HepG2 (cell line): ENCODE results near the gene SPATA31E1. TPM values are rescaled to one million over a fixed set of nuclear protein-coding genes. Genes with fewer than 3 reads are reported as not detected.

Experiments
- ATAC-seq: fragments of 200-7000 bp; cut with Tn5 transposase; 3 replicates; pipeline ENCODE4 v1.9.1; 2020; ENCODE audit warnings: mild to moderate bottlenecking, moderate library complexity
- BruUV-seq: library from RNA; stranded (reverse); fragments of 400-500 nt; replicated peaks from 2 replicates; lab custom pipeline; 2021; lab: Mats Ljungman, UMichigan
- CTCF ChIA-PET: fragments of 300-600 bp; formaldehyde crosslinking; extraction: SDS; loops from one replicate; lab custom pipeline; 2021; ENCODE audit warnings: low total read pairs, inconsistent platforms, low intra/inter-chr PET ratio; lab: Yijun Ruan, JAX
- POLR2A ChIA-PET: fragments of 350-600 bp; sonication (Branson Sonifier 250); formaldehyde crosslinking; loops from one replicate; lab custom pipeline; 2020; ENCODE audit warnings: antibody characterized with exemption, inconsistent platforms; lab: Yijun Ruan, JAX
- DNase-seq: peaks from one replicate; pipeline ENCODE4 v3.0.0-alpha.2; 2015; ENCODE audit warnings: low spot score
- FAIRE-seq: peaks from 3 replicates; lab custom pipeline; 2011; peaks lifted over from hg19 to GRCh38; lab: Jason Lieb, UNC
- H2AFZ ChIP-seq: one replicate; pipeline ENCODE4 v1.6.1; 2011; ENCODE audit warnings: low read length, inconsistent platforms
- H3K27ac ChIP-seq: fragments of 300-600 bp; 3 replicates; pipeline ENCODE4 v1.8.0; 2011; ENCODE audit warnings: mixed run types, mild to moderate bottlenecking, mixed read lengths, low read length, inconsistent platforms; ENCODE audit not compliant: insufficient read depth; ENCODE audit errors: extremely low read length
- H3K27me3 ChIP-seq, 2 experiments: fragments of 200-600 bp in 1 of 2; 2 replicates in 1 of 2; 3 replicates in 1 of 2; pipeline versions ENCODE4 v1.6.0 to v1.8.0; 2011; ENCODE audit warnings: low read length in 2 of 2, mild to moderate bottlenecking in 2 of 2, moderate library complexity in 2 of 2, inconsistent platforms in 1 of 2; ENCODE audit not compliant: insufficient read depth in 2 of 2, control insufficient read depth in 1 of 2
- H3K36me3 ChIP-seq, 2 experiments: fragments of 200-600 bp in 1 of 2; replicated peaks in 1 of 2; 2 replicates in 1 of 2; 3 replicates in 1 of 2; pipeline versions ENCODE4 v1.5.1 to v1.8.0; 2011; ENCODE audit warnings: low read length in 2 of 2, inconsistent platforms in 1 of 2; ENCODE audit not compliant: insufficient read depth in 2 of 2, control insufficient read depth in 1 of 2
- H3K4me1 ChIP-seq: 2 replicates; pipeline ENCODE4 v1.5.1; 2012; ENCODE audit warnings: low read length, inconsistent platforms; ENCODE audit not compliant: insufficient read depth
- H3K4me2 ChIP-seq: 2 replicates; pipeline ENCODE4 v1.6.0; 2011; ENCODE audit warnings: low read depth, low read length, inconsistent platforms
- H3K4me3 ChIP-seq, 3 experiments: fragments of 200-600 bp in 1 of 3; sonication (generic), shearing (Covaris generic) in 1 of 3; replicated peaks in 1 of 3; 2 replicates each; pipeline ENCODE4 v1.5.1; 2011 to 2016; ENCODE audit warnings: low read length in 3 of 3, inconsistent platforms in 2 of 3, low read depth in 2 of 3, mild to moderate bottlenecking in 2 of 3, control low read depth in 1 of 3, mixed read lengths in 1 of 3; ENCODE audit not compliant: insufficient read depth in 1 of 3
- H3K79me2 ChIP-seq: one replicate; pipeline ENCODE4 v1.6.1; 2011; ENCODE audit warnings: low read length, inconsistent platforms; ENCODE audit not compliant: insufficient read depth
- H3K9ac ChIP-seq: 2 replicates; pipeline ENCODE4 v1.6.0; 2011; ENCODE audit warnings: mild to moderate bottlenecking, low read depth, low read length, inconsistent platforms; ENCODE audit not compliant: insufficient read depth
- H3K9me3 ChIP-seq: 2 replicates; pipeline ENCODE4 v1.5.1; 2012; ENCODE audit warnings: mild to moderate bottlenecking, low read length
- H4K20me1 ChIP-seq: 2 replicates; pipeline ENCODE4 v1.6.0; 2011; ENCODE audit warnings: inconsistent platforms, mild to moderate bottlenecking, low read length, moderate library complexity; ENCODE audit not compliant: insufficient read depth
- HDAC2 ChIP-seq: sonication (generic); formaldehyde crosslinking; IDR thresholded peaks from 2 replicates; pipeline ENCODE4 v1.4.0; 2020; ENCODE audit warnings: missing genetic modification reagents
- IKZF4 ChIP-seq: sonication (generic); formaldehyde crosslinking; IDR thresholded peaks from 2 replicates; pipeline ENCODE4 v1.5.1; 2020; ENCODE audit warnings: borderline replicate concordance, mild to moderate bottlenecking, low read depth, missing genetic modification reagents; ENCODE audit errors: not compliant biosample characterization
- NBN ChIP-seq: fragments of 450-650 bp; conservative IDR thresholded peaks from 2 replicates; pipeline ENCODE4 v1.6.1; 2017
- RNF2 ChIP-seq: fragments of 450-650 bp; conservative IDR thresholded peaks from 2 replicates; pipeline ENCODE4 v1.6.1; 2016; ENCODE audit warnings: low read depth
- SUZ12 ChIP-seq: fragments of 150-350 bp; IDR thresholded peaks from 2 replicates; pipeline ENCODE4 v1.6.1; 2014; ENCODE audit warnings: low read depth, low read length
- ZNF251 ChIP-seq: sonication (generic); formaldehyde crosslinking; IDR thresholded peaks from 2 replicates; pipeline ENCODE4 v1.9.0; 2021; ENCODE audit warnings: mild to moderate bottlenecking, missing genetic modification reagents
- ZNF891 ChIP-seq: sonication (generic); formaldehyde crosslinking; IDR thresholded peaks from 2 replicates; pipeline ENCODE4 v1.5.0; 2020; ENCODE audit warnings: mild to moderate bottlenecking, missing genetic modification reagents
- WGBS: methylation state at CpG from one replicate; pipeline ENCODE4 v1.1.6; 2017; ENCODE audit warnings: low lambda C conversion rate; 5-methylcytosine and 5-hydroxymethylcytosine counted together
- in situ Hi-C: cut with HindIII; loops from 2 replicates; pipeline ENCODE4 v1.10.0; 2017; ENCODE audit warnings: low pct_unique_long_range_greater_than_20kb; ENCODE audit not compliant: extremely low pct_ligation_motif_present
- intact Hi-C: fragments of 100-400 bp; cut with micrococcal nuclease; formaldehyde crosslinking; loops from one replicate; pipeline ENCODE4 v1.10.0; 2022; ENCODE audit not compliant: unreplicated experiment
- polyA plus RNA-seq, 8 experiments: library from polyadenylated mRNA; depleted of rRNA in 3 of 8; stranded (reverse) in 7 of 8; unstranded in 1 of 8; fragments of >200 nt; fragmentation: Illumina TruSeq in 4 of 8; extraction: Trizol in 4 of 8; gene quantifications; 2 replicates each; pipeline versions ENCODE4 v1.2.1 to v1.2.3, GENCODE V29; 2011 to 2016; ENCODE audit warnings: low read depth in 4 of 8, missing spikeins in 1 of 8, mixed read lengths in 1 of 8; ENCODE audit not compliant: insufficient read depth in 1 of 8
- total RNA-seq, 5 experiments: library from RNA; depleted of rRNA; stranded (reverse); fragments of >200 nt; fragmentation: Illumina TruSeq; extraction: Trizol; gene quantifications; 2 replicates each; pipeline ENCODE4 v1.2.3, GENCODE V29; 2016; ENCODE audit warnings: low read depth in 1 of 5
- TF ChIP-seq, protein P1 (sequence below): sonication (generic); formaldehyde crosslinking; IDR thresholded peaks from 2 replicates; pipeline ENCODE4 v1.8.1; 2023; ENCODE audit warnings: mild to moderate bottlenecking, missing genetic modification reagents
- TF ChIP-seq, protein P2 (sequence below): IDR thresholded peaks from 2 replicates; pipeline ENCODE4 v1.6.1; 2016; ENCODE audit warnings: low read depth, borderline replicate concordance
- TF ChIP-seq, protein P3 (sequence below): sonication (generic); formaldehyde crosslinking; IDR thresholded peaks from 2 replicates; pipeline ENCODE4 v1.4.0; 2020; ENCODE audit warnings: mild to moderate bottlenecking, missing genetic modification reagents
- TF ChIP-seq, protein P4 (sequence below): sonication (generic); formaldehyde crosslinking; IDR thresholded peaks from 2 replicates; pipeline ENCODE4 v1.8.1; 2023; ENCODE audit warnings: mild to moderate bottlenecking, missing genetic modification reagents

Gene SPATA31E1
- total and polyA plus RNA-seq, 2 of the 13 experiments (the other 11 are each of a cell fraction or from before 2014, with no cell fraction given), result not detected

DNA sequence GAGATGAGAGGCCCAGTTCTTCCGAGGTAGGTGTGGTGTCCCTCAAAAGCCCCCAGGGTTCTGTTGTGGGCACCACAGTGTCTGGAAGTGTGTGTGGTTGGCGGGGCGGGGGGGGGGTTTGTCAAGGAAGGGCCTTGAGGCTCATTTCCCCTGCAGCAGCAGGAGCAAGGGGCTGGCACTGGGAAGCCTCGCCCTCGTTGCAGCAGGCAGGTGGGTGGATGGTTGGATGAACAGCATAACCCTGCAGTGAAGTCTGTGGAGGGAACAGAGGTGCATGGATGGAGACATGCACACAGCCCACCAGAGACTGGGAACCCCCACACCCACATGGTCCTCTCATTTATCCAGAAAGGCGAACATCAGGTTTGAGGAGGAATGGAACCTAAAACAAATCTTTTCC is 2.0 kb upstream of the SPATA31E1 start:
- ChIA-PET CTCF (no interaction called here), POLR2A (no interaction called here)
- Histone ChIP-seq H3K9ac (no peak overlapping the region), H3K4me3 (no peak overlapping the region), H3K4me2 (no peak overlapping the region), H3K79me2 (no peaks in the 10 kb centered on the region), H2AFZ (no peak overlapping the region), H3K27ac (no peak overlapping the region), H4K20me1 (no peaks in the 10 kb centered on the region), H3K4me1 (no peaks in the 10 kb centered on the region), H3K27me3 (peaks cover 1 to 27% of the 10 kb centered on the region in 2 experiments; a peak in 3 of 5 replicates), H3K36me3 (no peaks in the 10 kb centered on the region), H3K9me3 (no peaks in the 10 kb centered on the region)
- 33% methylated on average over 5 of the region's 6 CpGs for WGBS
- FAIRE-seq (no peak), ATAC-seq (no peak), DNase-seq (no peak)
- no TSS peak for BruUV-seq
- in situ Hi-C loops, result no loop called here
- TF ChIP-seq, protein P1, sequence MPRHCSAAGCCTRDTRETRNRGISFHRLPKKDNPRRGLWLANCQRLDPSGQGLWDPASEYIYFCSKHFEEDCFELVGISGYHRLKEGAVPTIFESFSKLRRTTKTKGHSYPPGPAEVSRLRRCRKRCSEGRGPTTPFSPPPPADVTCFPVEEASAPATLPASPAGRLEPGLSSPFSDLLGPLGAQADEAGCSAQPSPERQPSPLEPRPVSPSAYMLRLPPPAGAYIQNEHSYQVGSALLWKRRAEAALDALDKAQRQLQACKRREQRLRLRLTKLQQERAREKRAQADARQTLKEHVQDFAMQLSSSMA (CRISPR knock-in tag), result no peak
- TF ChIP-seq, protein P2, sequence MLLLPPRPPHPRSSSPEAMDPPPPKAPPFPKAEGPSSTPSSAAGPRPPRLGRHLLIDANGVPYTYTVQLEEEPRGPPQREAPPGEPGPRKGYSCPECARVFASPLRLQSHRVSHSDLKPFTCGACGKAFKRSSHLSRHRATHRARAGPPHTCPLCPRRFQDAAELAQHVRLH (CRISPR knock-in tag), result no peak
- no peak for TF ChIP-seq RNF2
- TF ChIP-seq SUZ12, result no peak
- no peak for TF ChIP-seq HDAC2 (CRISPR knock-in tag)
- no peak for TF ChIP-seq ZNF251 (CRISPR knock-in tag)
- TF ChIP-seq, protein P3, sequence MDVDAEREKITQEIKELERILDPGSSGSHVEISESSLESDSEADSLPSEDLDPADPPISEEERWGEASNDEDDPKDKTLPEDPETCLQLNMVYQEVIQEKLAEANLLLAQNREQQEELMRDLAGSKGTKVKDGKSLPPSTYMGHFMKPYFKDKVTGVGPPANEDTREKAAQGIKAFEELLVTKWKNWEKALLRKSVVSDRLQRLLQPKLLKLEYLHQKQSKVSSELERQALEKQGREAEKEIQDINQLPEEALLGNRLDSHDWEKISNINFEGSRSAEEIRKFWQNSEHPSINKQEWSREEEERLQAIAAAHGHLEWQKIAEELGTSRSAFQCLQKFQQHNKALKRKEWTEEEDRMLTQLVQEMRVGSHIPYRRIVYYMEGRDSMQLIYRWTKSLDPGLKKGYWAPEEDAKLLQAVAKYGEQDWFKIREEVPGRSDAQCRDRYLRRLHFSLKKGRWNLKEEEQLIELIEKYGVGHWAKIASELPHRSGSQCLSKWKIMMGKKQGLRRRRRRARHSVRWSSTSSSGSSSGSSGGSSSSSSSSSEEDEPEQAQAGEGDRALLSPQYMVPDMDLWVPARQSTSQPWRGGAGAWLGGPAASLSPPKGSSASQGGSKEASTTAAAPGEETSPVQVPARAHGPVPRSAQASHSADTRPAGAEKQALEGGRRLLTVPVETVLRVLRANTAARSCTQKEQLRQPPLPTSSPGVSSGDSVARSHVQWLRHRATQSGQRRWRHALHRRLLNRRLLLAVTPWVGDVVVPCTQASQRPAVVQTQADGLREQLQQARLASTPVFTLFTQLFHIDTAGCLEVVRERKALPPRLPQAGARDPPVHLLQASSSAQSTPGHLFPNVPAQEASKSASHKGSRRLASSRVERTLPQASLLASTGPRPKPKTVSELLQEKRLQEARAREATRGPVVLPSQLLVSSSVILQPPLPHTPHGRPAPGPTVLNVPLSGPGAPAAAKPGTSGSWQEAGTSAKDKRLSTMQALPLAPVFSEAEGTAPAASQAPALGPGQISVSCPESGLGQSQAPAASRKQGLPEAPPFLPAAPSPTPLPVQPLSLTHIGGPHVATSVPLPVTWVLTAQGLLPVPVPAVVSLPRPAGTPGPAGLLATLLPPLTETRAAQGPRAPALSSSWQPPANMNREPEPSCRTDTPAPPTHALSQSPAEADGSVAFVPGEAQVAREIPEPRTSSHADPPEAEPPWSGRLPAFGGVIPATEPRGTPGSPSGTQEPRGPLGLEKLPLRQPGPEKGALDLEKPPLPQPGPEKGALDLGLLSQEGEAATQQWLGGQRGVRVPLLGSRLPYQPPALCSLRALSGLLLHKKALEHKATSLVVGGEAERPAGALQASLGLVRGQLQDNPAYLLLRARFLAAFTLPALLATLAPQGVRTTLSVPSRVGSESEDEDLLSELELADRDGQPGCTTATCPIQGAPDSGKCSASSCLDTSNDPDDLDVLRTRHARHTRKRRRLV, result no peak
- TF ChIP-seq IKZF4, result no peak
- no peak for TF ChIP-seq NBN
- TF ChIP-seq, protein P4, sequence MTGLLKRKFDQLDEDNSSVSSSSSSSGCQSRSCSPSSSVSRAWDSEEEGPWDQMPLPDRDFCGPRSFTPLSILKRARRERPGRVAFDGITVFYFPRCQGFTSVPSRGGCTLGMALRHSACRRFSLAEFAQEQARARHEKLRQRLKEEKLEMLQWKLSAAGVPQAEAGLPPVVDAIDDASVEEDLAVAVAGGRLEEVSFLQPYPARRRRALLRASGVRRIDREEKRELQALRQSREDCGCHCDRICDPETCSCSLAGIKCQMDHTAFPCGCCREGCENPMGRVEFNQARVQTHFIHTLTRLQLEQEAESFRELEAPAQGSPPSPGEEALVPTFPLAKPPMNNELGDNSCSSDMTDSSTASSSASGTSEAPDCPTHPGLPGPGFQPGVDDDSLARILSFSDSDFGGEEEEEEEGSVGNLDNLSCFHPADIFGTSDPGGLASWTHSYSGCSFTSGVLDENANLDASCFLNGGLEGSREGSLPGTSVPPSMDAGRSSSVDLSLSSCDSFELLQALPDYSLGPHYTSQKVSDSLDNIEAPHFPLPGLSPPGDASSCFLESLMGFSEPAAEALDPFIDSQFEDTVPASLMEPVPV, result no peak
- TF ChIP-seq ZNF891 (CRISPR knock-in tag), result no peak
- intact Hi-C loops, result no loop called here
